Activated CD8-positive, alpha-beta T cell treated with anti-CD3 and anti-CD28 coated beads for 36 hours (primary cell): ENCODE results near the gene CACNA1C. TPM values are rescaled to one million over a fixed set of nuclear protein-coding genes. Genes with fewer than 3 reads are reported as not detected.
A peak's percentile ranks its signal among the peaks of the same experiment; 100 is the strongest.

Experiments
- ATAC-seq: fragments of 200-7000 bp; cut with Tn5 transposase; one replicate; pipeline ENCODE4 v1.10.0; 2021; ENCODE audit warnings: mild to moderate bottlenecking, moderate library complexity
- CTCF ChIA-PET: fragments of 350-600 bp; sonication (Branson Sonifier 250); formaldehyde crosslinking; loops from one replicate; lab custom pipeline; 2021; ENCODE audit warnings: antibody characterized with exemption; lab: Charles Lee
- POLR2A ChIA-PET: fragments of 350-600 bp; sonication (Branson Sonifier 250); formaldehyde crosslinking; loops from one replicate; lab custom pipeline; 2021; ENCODE audit warnings: antibody characterized with exemption; lab: Charles Lee
- DNase-seq: peaks from one replicate; pipeline ENCODE4 v3.0.0-alpha.2; 2020
- H3K27ac Mint-ChIP-seq: one replicate; pipeline ENCODE4 v1.8.0; 2021; ENCODE audit warnings: mild to moderate bottlenecking, mixed read lengths
- H3K27me3 Mint-ChIP-seq: one replicate; pipeline ENCODE4 v1.8.0; 2021; ENCODE audit warnings: mixed read lengths
- H3K36me3 Mint-ChIP-seq: one replicate; pipeline ENCODE4 v1.8.0; 2021; ENCODE audit warnings: low read depth, mixed read lengths
- H3K4me1 Mint-ChIP-seq: one replicate; pipeline ENCODE4 v1.8.0; 2021; ENCODE audit warnings: low read depth, mixed read lengths
- H3K4me3 Mint-ChIP-seq: one replicate; pipeline ENCODE4 v1.8.0; 2021; ENCODE audit warnings: mild to moderate bottlenecking, moderate library complexity, mixed read lengths
- H3K9me3 Mint-ChIP-seq: one replicate; pipeline ENCODE4 v1.8.0; 2021; ENCODE audit warnings: mixed read lengths
- intact Hi-C: fragments of 100-400 bp; cut with micrococcal nuclease; formaldehyde crosslinking; loops from one replicate; pipeline ENCODE4 v1.10.0; 2022
- total RNA-seq, 2 experiments: library from RNA; stranded (reverse); gene quantifications; one replicate each; pipeline ENCODE4 v1.2.3, GENCODE V29; 2021
- TF ChIP-seq, protein P1 (sequence below): fragments of 200-600 bp; IDR thresholded peaks from one replicate; pipeline ENCODE4 v1.8.0; 2022; ENCODE audit warnings: antibody characterized with exemption, mild to moderate bottlenecking

The CACNA1C gene
- total RNA-seq, 2 experiments from 2014 or later: 0.02 to 0.05 TPM

DNA sequence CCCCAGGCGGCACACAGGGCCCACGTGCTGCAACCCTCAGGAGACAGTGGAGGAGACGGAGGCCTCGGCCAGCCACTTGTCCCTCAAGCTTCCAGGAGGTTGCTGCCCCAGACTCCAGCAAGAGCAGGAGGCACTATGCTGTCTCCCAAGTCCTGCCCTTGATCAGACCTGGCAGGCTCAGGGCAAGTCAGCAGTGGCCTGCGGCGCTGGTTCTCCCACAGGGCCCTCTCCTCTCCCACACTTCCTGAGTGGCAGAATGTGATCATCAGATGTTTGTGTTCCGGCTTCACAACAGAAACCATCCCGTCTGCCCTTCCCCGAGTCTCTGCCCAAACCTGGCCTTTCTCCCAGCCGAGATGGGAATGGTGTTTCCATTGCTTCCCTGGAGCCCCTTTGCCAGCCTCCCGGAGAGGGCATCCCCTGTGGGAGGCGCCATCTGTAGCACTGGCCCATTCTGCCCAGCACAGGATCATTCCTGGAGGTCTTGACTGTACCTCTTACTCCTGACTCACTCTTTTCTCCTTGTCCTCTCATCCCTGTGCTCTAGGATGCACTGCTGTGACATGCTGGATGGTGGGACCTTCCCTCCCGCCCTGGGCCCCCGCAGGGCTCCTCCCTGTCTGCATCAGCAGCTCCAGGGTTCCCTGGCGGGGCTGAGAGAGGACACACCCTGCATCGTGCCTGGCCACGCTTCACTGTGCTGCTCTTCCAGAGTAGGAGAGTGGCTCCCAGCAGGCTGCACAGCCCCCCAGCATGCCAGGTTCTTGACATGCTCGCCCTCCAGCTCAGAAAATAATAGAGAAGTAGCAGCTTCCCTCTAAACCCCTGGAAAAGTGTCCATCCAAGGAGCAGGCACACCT lies 627.3 kb downstream of the CACNA1C start:
- Mint-ChIP-seq H3K4me3 (no peak overlapping the region), H3K36me3 (peaks cover 2% of the 10 kb centered on the region), H3K9me3 (peaks cover 2% of the 10 kb centered on the region), H3K4me1 (peaks cover 7% of the 10 kb centered on the region), H3K27ac (no peak overlapping the region), H3K27me3 (no peaks in the 10 kb centered on the region)
- ATAC-seq: no peak
- ChIA-PET CTCF (interaction anchor here (5.1 kb wide), 1 partner anchor 106 kb away, joined by 64 read pairs; no protein-coding TSS in a partner anchor), POLR2A (no interaction called here)
- intact Hi-C loops: no loop called here
- TF ChIP-seq, protein P1, sequence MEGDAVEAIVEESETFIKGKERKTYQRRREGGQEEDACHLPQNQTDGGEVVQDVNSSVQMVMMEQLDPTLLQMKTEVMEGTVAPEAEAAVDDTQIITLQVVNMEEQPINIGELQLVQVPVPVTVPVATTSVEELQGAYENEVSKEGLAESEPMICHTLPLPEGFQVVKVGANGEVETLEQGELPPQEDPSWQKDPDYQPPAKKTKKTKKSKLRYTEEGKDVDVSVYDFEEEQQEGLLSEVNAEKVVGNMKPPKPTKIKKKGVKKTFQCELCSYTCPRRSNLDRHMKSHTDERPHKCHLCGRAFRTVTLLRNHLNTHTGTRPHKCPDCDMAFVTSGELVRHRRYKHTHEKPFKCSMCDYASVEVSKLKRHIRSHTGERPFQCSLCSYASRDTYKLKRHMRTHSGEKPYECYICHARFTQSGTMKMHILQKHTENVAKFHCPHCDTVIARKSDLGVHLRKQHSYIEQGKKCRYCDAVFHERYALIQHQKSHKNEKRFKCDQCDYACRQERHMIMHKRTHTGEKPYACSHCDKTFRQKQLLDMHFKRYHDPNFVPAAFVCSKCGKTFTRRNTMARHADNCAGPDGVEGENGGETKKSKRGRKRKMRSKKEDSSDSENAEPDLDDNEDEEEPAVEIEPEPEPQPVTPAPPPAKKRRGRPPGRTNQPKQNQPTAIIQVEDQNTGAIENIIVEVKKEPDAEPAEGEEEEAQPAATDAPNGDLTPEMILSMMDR: no peak
- no peak for DNase-seq

GRCh38 chr12:2680676-2681039 lies 627.9 kb downstream of the CACNA1C start:
- DNase-seq (no peak), ATAC-seq (no peak)
- H3K4me3 Mint-ChIP-seq: no peak overlapping the region
- H3K9me3 Mint-ChIP-seq: peaks cover 2% of the 10 kb centered on the region
- ChIA-PET CTCF (interaction anchor here (1.2 to 5.1 kb wide), 2 partner anchors 11 to 105 kb away, joined by 3 to 64 read pairs; no protein-coding TSS in a partner anchor), POLR2A (interaction anchor here (0.7 kb wide), 1 partner anchor 241 kb away, joined by 3 read pairs; no protein-coding TSS in a partner anchor)
- TF ChIP-seq, protein P1: no peak
- intact Hi-C loops: no loop called here
- peaks cover 2% of the 10 kb centered on the region for H3K36me3 Mint-ChIP-seq
- no peaks in the 10 kb centered on the region for H3K27me3 Mint-ChIP-seq
- peaks cover 7% of the 10 kb centered on the region for H3K4me1 Mint-ChIP-seq
- no peak overlapping the region for H3K27ac Mint-ChIP-seq

DNA sequence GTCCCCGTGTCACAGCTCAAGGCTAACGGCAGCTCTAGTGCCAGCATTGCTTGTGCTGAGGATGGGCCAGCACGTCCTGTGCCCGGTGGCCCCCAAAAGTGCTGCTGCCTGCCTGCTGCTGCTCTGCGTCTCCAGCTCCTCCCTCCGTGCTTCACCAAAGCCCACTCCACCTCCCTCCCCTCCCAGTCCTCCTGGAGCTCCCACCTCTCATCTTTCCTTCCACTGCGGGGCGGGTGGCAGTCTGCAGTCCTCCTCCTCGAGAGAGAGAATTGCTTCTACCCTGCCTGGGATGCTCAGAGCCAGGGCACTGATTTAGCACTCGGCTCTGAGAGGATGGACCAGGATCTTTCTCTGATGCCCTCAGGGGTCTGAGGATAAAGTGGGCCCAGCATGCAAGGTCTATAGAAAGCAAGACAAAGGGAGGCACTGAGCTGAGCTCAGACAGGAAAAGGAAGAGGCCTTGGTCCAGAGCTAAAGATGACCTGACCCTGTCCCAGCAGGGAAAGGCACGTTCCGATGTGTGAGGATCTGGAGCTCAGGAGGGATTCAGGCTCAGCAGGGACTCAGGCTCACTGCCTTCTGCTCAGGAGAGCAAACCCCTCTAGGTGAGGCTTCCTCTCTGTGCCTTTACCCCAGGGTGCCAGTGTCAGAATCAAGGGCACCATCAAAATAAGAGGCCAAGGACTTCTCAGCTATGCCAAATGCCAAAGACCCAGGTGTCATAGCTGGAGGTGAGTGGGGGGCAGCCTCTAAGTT lies 628.8 kb downstream of the CACNA1C start:
- CTCF ChIA-PET: interaction anchor here (1.2 to 5.1 kb wide), 3 partner anchors 10 to 109 kb away, joined by 3 to 64 read pairs (median 12); no protein-coding TSS in a partner anchor
- TF ChIP-seq, protein P1: no peak
- DNase-seq (no peak), ATAC-seq (no peak)
- H3K9me3 Mint-ChIP-seq: peaks cover 2% of the 10 kb centered on the region
- H3K27ac Mint-ChIP-seq: no peak overlapping the region
- intact Hi-C loops: loop anchor here (2.0 kb wide), 1 partner anchor 103 kb away; no protein-coding TSS in a partner anchor
- POLR2A ChIA-PET: interaction anchor here (0.7 kb wide), 1 partner anchor 242 kb away, joined by 3 read pairs; no protein-coding TSS in a partner anchor
- H3K27me3 Mint-ChIP-seq: no peaks in the 10 kb centered on the region
- H3K36me3 Mint-ChIP-seq: peaks cover 2% of the 10 kb centered on the region
- H3K4me3 Mint-ChIP-seq: no peak overlapping the region
- peaks cover 7% of the 10 kb centered on the region for H3K4me1 Mint-ChIP-seq

- Mint-ChIP-seq H3K4me1 (peaks cover 7% of the 10 kb centered on the region), H3K27me3 (no peaks in the 10 kb centered on the region), H3K36me3 (peaks cover 2% of the 10 kb centered on the region), H3K27ac (peak overlapping the region; percentile 87), H3K9me3 (peaks cover 2% of the 10 kb centered on the region), H3K4me3 (no peak overlapping the region)
- POLR2A ChIA-PET: interaction anchor here (0.8 to 1.1 kb wide), 2 partner anchors 9 to 102 kb away, joined by 4 to 5 read pairs; no protein-coding TSS in a partner anchor
- DNase-seq: peak; percentile 72
- TF ChIP-seq, protein P1: peak; percentile 68
- ATAC-seq: peak; percentile 77
- intact Hi-C loops: loop anchor here (2.0 kb wide), 1 partner anchor 102 kb away; no protein-coding TSS in a partner anchor
- CTCF ChIA-PET: interaction anchor here (0.6 to 5.1 kb wide), 16 partner anchors 9 to 359 kb away, joined by 3 to 64 read pairs (median 4); no protein-coding TSS in a partner anchor
Measured at GRCh38 chr12:2682296-2683251, 629.8 kb downstream of the CACNA1C start.
